ENCODE measurements around the gene QSOX1.

The QSOX1 gene

DNA sequence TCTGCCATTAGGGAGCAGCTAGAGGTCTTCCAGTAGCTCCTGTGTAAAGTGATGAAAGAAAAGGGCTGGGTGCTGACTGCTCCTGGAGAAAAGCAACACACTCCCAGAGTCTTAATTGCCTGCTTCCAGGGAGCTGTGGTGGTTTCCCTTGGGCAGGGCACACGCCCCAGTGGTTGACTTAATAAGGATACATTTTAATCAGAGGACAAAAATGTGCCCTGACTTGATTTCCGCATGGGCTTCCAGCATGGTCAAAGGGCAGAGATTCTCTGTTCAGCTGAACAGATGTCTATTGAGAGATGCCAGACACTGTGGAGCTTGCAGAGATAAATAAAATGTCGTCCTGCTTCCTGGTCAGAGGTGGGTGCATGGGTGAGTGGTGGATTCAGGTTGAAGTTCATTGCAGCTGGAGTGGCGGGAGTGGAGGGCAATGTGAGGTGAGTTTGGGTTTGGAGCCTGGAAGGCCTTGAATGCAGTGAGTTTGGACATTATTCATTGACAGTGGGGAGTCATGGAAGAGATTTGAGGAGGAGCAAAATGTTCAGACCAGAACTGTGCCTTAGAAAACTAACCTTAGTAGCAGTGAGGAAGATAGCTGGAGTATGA, 16.0 kb downstream of the QSOX1 start:
- no peak for DNase-seq

DNA sequence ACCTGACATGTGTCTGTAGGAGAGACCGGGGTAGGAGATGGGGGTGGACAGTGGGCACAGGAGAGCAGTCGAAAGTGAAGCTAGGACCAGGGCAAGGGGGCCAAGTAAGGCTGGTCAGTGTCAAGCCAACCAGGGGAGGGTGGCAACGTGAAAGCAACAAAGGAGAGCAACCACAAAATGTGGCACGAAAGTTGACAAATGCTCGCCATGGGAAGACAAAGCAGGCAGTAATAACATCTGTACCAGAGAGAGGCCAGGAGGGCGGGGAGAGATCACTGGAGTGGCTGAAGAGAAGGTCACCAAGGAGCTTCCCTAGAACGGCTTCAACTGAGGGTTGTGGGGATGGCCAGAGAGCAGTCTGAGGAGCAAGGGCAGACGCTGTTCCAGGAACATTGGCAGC, 17.0 kb downstream of the QSOX1 start:
- DNase-seq, result no peak

DNA sequence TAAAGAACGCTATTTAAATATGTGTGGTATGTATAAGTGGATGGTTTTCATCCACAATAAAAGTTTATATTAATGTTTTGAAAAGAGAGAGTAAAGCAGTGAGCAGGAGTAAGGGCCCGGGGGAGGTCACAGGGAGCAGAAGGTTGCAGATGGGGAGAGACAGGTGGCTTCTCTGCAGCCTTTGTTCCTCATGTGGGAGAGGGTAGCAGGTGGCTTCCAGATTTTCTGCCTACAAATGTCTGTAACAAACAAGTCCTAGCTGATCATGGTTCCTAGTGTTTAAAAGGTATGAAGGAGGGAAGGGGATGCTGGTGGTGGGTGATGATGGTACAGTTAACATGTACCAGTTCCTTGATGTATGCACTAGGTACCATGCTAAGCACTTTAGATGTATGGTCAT, 18.8 kb downstream of the QSOX1 start:
- DNase-seq, result no peak

DNA sequence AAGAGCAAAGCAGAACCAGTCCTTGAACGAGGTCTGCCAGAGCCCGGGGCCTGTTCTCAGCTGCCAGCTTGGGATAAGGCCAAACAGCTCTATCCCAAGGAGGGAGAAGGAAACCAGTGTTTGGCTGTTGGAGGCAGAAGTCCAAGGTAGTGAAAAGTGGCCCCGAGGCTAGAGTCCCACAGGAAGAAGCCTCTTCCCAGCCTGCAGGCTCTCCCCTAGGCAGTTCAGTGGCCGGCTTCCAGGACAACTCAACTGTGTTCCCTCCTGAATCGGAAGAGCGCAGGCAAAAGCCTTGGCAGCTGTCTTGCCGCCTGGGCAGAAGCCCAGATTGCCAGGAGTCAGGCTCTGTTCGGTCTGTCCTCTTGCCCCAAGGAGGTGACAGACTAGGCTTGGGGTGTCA, 19.3 kb downstream of the QSOX1 start:
- DNase-seq, result no peak

DNA sequence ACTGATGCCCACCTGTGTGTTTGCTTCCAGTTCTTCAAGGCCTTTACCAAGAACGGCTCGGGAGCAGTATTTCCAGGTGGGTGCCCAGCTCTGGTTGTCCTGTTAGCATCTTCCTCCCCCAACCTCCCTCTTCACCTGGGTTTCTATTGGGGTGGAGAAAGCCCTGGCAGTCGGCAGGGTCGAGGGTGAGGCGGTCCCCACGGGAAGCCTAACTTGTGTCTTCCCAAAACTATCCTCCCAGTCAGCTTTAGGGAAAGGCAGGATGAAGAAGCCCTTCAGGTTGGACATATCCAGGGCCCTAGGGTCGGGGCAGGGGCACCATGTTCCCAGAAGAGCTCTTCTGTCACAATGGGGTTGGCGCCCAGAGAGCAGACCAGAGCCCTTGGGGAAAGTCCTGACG, 20.6 kb downstream of the QSOX1 start:
- DNase-seq, result no peak

DNA sequence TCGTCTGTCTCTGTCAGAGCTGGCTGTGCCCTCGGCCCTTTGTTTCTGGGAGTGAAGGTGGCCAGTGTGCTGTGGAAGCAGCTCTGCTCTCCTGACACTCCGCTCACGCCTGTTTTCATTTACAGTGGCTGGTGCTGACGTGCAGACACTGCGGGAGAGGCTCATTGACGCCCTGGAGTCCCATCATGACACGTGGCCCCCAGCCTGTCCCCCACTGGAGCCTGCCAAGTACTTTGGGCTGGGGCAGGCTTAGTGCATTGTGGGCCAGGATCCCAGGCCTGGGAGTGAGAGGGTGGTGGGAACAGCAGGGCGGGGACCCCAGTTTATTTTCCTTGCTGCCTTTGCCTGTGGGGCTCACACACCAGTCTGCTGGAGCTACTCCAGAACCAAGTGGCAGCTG, 21.1 kb downstream of the QSOX1 start:
- DNase-seq, result no peak

DNA sequence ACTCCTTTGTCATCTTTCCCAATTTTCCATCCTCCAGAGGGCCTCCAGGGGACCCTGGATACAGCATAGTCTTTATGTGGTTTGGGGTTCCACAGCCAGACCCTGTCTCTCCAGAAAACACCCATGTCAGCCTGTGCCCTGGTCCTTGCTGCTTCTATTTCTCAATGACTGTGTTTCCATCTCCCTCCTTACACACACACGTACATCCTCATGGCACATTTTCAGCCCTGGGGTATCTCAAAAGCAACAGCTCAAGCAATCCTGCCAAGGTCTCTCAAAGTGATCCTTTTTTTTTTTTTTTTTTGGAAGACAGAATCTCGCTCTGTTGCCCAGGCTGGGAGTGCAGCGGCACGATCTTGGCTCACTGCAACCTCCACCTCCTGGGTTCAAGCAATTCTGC, 22.3 kb downstream of the QSOX1 start:
- no peak for DNase-seq

DNA sequence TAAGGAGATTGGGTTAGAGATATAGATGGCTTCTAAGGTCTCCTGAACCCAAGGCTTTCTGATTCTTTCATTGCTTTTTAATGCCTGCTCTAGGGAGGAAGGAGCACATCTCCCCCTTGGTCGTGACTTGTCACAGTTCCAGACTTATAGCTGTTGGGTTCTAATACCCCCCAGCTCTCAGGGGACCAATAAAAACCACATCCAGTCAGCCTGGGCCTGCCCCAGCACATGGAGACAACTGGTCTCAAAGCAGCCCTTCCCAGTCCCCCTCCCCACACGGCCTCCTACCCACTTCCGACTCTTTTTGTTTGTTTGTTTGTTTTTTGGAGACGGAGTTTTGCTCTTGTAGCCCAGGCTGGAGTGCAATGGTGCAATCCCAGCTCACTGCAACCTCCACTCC, 23.3 kb downstream of the QSOX1 start:
- no peak for DNase-seq

DNA sequence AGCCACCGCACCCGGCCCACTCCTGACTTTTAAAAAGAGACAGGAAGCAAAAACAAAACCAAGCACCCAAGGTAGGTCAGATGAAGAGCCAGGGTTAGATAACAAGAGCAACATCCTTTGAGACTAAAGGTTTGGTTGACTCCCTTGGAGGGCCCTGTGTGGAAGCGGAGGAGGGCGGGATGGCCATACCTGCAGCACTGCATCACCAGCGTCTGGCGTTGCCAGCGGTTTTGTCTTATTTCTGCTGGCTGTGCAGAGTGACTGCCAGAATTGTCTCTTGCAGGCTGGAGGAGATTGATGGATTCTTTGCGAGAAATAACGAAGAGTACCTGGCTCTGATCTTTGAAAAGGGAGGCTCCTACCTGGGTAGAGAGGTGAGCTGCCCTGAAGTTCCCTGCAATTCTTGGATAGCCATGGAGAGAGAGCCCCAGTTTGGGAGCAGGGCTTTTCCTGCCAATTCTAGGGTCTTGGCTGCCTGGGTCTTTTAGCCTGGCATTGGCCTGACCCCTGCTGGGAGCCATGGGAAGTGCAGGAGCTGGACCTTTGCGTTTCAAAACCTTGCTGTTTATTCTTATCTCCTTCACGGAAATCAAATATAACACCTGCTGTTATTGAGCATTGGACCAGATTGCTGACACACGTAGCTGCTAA, 24.0 kb downstream of the QSOX1 start:
- DNase-seq, result no peak

DNA sequence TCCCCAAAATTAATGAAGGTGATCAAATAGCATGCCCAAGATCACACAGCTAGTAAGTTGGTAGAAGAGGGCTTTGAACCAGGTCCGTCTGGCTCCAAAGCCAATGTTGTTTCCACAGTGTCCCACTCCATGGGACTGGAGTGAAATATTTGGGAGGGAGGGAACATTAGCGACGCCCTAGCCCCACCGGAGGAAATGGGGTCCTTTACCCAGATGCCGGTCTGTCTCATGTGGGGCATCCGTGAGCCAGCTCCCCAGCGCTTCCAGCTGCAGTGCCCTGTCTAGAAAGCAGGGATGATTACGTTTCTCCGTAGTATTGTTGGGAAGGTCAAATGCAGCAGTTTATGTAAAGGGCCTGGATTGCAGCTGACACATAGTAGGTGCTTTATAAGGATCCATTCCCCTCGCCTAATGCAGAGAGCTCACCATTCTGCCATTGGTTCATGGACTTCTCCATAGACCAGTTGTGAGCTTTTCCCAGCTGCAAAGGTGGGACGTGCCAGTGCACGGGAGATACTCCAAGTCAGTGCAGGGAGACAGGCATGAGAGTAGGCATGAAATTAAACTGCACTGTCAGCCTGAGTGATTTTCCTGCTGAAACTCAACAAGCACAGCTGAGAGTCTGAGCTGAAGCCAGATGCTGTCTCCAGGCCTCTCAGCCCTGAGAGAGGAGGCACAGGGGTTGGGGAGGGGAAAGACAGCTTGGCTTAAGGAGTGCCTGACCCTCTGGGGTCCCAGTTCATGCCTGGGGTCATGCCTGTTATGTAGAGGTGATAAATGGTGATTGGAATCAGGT, 24.7 kb downstream of the QSOX1 start:
- no peak for DNase-seq

DNA sequence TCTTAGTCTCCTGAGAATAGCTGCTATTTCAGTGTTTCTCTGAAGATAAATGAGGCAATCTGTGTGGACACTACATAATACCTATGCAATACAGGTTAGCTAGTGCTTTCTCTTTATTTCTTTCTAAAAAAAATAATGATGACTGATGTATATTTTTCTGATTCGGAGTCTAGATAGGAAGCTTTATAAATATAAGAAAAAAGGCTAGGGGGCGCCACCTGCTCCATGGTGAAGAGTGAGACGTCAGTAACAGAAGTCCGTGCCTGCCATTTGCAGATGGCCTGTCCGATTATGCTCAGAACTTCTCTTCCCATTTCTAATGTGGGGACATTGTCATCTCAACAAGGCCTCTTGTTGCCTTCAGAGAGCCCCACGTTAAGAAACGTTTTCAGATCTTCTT, 26.4 kb downstream of the QSOX1 start:
- no peak for DNase-seq

DNA sequence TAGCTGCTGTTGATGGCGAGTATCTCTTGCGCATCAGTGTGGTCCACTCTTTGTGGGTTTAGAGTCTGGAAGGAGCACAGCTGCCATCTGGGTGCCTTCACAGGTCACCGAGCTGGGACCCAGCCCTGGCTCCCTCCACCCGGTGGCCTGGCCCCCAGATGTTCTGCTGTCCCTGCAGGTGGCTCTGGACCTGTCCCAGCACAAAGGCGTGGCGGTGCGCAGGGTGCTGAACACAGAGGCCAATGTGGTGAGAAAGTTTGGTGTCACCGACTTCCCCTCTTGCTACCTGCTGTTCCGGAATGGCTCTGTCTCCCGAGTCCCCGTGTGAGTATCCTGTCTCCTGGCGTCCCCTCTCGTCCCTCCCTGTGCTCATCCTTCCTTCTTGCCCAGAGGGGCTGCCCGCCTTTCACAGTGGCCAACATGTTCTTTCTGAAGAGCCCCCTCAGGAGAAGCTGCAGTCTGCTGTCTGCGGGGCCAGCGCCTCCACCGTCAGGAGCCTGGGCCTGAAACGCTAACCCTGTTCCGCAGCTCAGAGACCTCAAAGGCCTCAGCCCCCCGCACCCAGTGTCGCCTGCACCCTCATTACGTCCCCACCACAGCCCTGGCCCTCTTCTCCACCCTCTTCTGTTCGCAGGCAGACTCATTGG, 27.4 kb downstream of the QSOX1 start:
- no peak for DNase-seq

DNA sequence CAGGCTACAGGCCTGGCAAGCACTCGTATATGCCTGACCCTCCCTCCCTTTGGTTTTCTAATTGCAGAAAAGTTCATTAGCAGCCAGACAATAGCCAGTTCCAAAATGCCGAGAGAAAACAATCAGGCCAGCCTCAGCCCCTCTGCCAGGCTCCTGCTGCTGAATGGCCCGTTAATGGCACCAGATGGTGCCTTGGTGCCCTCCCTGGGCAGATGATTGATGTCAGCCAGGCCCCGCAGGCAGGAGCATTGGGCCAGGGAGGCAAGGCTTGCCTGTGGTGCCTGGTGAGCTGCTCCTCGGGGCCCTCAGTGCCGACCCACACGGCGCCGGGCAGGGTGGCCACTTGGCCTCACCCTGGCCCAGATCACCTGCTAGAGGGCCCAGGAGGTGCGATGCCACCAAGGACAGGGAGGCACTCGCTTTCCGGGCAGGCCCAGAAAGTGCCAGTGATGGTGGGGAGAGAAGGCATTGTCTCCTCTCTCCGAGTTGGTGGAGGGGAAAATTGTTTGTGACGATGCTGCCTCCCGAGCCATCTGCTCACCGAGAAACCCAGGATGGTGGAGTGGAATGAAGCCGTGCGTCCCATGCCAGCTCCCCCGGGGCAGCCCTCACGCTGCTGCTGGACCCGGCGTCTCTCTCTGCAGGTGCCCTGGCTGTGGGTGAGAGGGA, 28.1 kb downstream of the QSOX1 start:
- DNase-seq, result no peak

DNA sequence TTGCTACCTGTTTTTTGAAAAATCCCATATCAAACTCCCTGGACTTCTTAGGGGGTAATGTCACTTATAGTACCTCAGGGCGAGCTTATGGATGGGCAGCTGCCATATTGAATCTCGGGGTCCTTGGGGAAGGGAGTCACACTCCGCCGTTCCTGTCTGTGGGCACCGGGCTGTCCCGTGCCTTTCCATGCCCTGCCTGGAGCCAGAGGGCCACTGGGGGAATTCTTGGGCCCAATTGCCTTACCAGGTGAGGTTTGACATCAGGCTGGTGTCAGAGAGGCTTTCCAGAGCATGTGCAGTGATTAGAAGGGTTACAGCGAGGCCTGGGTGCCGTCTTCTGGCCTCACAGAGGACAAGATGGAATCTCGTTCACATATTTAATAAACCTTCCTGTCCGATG, 28.8 kb downstream of the QSOX1 start:
- DNase-seq, result no peak

DNA sequence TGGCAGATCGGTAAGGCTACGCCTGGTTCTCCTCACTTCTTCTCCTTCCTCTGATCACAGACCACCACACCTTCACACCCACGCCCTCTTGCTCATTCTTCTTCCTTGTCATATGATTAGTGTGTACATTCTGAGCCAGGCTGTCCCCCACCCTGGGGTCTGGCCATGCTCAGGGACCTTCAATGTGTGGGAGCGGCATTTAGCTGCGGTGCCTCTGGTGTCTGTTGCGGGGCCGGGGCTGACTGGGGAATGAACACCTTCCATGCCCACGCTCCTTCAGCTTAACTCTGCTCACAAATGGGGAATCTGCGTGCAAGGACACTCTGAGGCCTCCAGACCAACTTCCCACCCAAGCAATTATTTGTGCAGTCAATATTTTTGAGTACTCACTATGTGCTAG, 29.4 kb downstream of the QSOX1 start:
- no peak for DNase-seq

DNA sequence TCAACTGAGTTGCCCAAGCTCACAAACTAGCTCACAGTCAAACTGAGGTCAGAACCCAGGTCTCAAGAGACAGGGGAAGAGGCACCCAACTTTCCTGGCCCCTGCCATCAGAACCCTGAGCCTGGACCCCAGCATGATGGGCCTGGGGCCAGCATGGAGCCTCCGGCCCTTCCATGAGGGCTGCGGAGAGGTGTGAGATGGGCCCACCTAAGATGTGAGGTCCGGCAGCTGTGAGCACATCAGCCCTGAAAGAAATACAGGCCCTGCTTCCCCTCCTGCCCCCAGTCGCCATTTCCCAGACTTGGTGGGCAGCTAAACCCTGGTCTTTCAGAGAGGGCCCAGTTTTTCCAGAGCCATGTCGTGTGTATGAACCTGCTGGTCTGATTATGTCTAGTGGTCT, 30.6 kb downstream of the QSOX1 start:
- DNase-seq, result no peak

DNA sequence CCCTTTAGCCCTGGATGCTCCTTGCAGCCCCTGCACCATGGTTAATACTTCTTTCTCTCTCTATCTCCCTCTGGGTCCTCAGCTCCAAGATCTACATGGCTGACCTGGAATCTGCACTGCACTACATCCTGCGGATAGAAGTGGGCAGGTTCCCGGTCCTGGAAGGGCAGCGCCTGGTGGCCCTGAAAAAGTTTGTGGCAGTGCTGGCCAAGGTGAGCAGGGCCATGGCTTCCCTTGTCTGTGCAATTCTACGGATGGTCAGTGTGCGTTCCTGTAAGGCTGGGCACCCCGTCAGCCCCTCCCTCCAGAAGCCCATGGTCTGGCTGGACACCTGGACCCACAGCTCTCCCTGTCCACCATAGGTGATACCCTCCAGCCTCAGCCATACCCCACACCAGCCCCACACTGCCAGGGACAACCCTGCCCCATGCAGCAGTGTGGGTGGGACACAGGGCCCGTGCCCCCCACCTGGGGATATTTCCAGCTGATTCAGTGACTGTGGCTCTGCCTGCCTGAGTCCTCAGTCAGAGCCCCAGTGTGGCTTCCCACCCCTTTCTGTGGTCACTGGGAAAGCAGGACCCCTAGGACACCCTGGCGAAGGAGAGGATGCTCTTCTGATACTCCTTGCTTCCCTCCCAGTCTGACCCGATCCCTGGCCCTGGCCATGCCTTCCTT, 31.4 kb downstream of the QSOX1 start:
- DNase-seq, result no peak

DNA sequence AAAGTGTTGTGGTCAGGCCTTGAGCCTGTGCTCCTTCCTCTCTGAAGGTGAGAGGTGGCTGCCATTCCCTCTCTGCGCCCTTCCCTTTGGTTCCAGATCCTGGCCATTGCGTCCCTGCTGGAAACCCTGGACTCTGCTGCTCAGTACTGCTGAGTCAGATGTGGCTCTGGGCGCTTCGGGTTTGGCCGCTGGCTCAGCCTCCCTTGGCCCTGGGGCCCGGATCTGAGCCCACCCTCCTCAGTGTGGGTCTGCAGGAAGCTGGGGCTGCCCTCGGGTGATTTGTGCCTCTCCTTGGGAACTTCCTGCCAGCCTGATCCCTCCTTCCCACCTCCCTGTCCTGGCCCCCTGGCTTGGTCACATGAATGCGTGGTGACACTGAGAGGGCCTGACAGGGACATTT, 32.2 kb downstream of the QSOX1 start:
- no peak for DNase-seq

DNA sequence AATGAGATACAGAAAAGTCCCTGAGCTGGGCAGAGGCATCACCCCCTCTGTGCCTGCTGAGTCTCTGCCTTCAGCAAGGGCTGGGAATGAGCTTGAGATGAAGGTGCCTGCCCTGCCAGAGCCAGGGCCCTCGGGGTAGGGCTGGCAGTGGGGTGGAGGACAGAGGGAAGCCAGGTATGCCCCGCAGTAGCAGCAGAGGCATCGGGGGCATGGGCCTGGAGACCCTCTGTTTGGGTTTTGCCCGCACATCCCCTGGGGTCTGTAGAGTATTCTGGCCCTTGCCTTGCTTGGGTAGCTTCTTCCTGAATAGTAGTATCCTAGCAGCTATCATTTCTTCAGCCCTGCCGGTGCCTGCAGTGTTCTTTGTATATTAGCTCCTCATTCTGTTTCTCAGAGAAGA, 33.0 kb downstream of the QSOX1 start:
- no peak for DNase-seq

DNA sequence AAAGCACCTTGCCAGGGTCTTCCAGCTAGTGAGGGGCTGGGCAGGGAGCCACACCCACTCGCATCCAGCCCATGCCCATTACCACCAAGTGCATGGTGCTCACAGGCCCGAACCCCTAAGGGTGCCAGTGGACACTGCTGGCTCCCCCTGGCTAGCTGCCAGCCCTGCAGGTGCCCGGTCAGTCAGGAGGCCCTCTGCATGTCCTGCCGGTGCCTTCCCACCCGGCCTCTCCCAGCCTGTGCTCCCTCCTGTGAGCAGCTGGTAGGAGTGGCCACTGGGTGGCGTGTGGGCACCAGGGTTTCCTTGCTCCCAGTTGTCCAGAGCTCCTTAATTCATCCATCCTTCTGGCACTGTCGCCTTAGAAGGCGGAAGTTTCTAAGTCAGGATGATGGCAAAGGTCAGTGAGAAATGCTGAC, 33.4 kb downstream of the QSOX1 start:
- DNase-seq, result peak; percentile 54

DNA sequence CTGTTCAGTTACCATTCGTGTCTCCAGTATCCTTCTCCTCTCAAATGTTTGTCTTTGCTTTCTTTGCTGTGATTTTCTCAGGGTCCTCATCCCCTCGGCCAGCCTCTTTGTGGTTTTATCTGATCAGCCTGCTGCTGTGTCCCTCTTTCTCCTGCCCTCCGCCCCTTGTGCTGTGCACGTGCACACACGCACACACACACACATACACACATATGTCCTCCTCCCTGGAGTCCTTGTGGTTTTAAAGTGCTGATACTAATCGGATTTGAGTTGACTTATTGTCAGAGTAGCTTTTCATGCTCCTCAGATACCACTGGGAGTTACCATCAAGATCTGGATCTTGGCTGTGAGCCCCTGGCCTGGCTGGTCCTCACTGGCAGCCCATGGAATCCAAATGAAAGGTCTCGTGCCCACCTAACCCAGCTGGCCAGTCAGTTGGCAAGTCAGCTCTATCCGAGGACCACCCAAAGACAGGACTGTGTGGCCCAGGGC, 34.1 kb downstream of the QSOX1 start:
- no peak for DNase-seq

DNA sequence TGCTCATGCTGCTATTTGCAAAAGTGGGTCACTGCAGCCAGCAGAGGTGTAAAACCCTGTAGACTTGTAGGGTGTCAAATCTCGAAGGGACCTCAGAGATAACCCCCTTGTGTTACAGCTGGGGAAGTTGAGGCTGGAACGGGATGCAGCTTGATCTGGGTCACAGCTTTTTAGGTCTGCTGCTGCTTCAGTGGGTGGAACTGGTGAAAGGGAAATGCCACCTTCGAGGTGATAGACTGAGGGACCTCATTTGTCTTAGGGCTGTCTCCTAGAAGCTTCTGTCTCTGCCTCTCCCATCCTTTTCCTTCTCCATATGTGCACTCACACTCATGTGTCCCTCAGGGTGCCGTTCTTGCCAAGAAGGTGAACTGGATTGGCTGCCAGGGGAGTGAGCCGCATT, 35.4 kb downstream of the QSOX1 start:
- DNase-seq, result no peak

DNA sequence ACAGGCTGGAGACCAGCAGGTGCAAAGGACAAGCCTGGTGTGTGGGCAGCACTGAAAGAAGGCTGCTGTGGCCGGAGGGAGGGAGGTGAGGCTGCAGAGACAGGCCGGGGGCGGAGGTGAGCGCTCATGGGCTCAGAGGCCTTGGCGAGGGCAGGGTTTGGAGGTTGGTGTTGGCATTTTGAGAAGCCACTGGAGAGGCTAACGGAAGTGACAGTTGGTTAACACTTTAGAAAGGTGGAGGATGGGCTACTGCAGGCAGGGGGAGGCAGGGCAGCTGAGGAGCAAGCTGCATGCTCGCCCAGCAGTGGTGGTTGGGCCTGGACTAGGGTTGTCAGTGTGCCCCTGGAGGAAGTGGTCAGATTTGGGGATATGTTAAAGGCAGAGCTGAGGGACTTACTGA, 37.5 kb downstream of the QSOX1 start:
- DNase-seq, result no peak

All from NCI-H226 (cell line).